ENCODE data around the gene LRTM1. TPM values are rescaled to one million over a fixed set of nuclear protein-coding genes. Genes with fewer than 3 reads are reported as not detected.

LRTM1 gene
- total and polyA plus RNA-seq, 10 donors: 1.6 to 14.1 (median 6.7) TPM

DNA sequence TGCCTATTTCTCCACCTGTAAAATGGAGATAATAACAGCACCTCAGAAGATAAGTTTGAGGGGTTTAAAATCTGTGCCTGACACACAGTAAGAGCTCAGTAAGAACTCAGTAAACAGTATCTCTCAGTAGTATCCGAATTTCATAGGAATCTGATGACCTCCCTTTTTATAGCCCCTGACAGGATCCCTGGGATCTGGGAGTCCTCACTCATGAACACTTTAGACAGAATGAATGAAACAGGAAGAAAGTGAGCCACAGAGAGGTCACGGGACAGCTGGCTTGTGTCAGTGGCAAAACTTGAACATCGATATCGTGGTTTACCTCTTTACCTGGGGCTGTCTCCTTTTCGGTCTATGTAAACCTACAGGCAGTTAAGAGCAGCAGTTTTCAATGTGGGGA, 51.2 kb downstream of the LRTM1 start:
- 75 to 88% (median 79%) methylated on average over 5 of the region's 5 CpGs for WGBS, 5 donors
- no peaks in the 10 kb centered on the region for H3K27me3 ChIP-seq (replicated peaks in 1 of 7)
- no peak overlapping the region for H3K27ac ChIP-seq
- no peak for DNase-seq
- no peak overlapping the region for H3K4me3 ChIP-seq
- no peaks in the 10 kb centered on the region for H3K36me3 ChIP-seq
- intact Hi-C loops (cut with DNase I; ENCODE audit: low total_unique reads): loop anchor here (10.0 kb wide), 1 partner anchor 308 kb away; no protein-coding TSS in a partner anchor
- H3K9me3 ChIP-seq: no peaks in the 10 kb centered on the region
- no peak for TF ChIP-seq POLR2AphosphoS5 (IDR thresholded peaks at IDR 0.05)
- TF ChIP-seq CTCF (IDR thresholded peaks at IDR 0.05 in 8 of 11, conservative IDR thresholded peaks at IDR 0.05 in 3 of 11): no peak
- H3K4me1 ChIP-seq: no peaks in the 10 kb centered on the region

DNA sequence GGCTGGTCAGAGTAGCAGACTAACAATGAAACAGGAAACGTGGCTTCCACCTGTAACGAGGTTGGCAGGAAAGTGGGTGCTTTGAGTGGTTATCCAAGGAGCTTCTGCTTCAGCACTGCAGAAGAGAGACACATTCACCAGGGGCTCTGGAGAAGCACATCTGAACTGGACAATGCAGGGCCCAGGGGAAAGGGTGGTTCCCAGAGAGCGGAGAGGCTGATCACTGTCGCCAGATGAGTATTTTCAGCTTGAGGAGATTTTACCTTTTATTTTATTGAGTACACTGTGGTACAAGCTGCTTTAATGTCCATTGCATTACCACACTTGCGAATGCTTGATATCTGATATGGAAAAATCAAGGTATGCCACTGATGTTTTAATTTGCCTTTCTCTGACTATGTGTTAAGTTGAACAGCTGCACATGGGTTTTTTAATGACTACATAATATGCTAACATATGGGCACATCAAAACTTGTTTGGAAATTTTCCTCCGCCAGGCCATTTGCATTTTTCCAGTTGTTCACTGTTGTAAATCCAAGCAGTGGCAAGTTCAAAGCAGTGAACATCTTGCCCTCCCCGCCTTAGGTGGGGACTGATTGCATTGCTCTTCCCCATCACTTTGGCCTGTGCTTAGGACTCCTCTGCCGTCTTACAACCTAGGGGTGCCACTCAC, 52.1 kb downstream of the LRTM1 start:
- 71 to 78% (median 75%) methylated on average over 8 of the region's 8 CpGs for WGBS, 5 donors
- H3K4me3 ChIP-seq: no peak overlapping the region
- no peaks in the 10 kb centered on the region for H3K4me1 ChIP-seq
- intact Hi-C loops (cut with DNase I; ENCODE audit: low total_unique reads): loop anchor here (10.0 kb wide), 1 partner anchor 309 kb away; no protein-coding TSS in a partner anchor
- no peak overlapping the region for H3K27ac ChIP-seq
- TF ChIP-seq POLR2A (IDR thresholded peaks at IDR 0.05) (no peak), CTCF (IDR thresholded peaks at IDR 0.05 in 8 of 11, conservative IDR thresholded peaks at IDR 0.05 in 3 of 11) (no peak), POLR2AphosphoS5 (IDR thresholded peaks at IDR 0.05) (no peak)
- no peaks in the 10 kb centered on the region for H3K27me3 ChIP-seq (replicated peaks in 1 of 7)
- DNase-seq: no peak
- H3K9me3 ChIP-seq: no peaks in the 10 kb centered on the region
- H3K36me3 ChIP-seq: no peaks in the 10 kb centered on the region

GRCh38 chr3:54874816-54875556, 52.9 kb downstream of the LRTM1 start:
- DNase-seq: no peak
- no peak overlapping the region for H3K27ac ChIP-seq
- 76 to 81% (median 77%) methylated on average over 7 of the region's 7 CpGs for WGBS, 5 donors
- no peaks in the 10 kb centered on the region for H3K9me3 ChIP-seq
- H3K36me3 ChIP-seq: no peaks in the 10 kb centered on the region
- no peak overlapping the region for H3K4me3 ChIP-seq
- no peaks in the 10 kb centered on the region for H3K27me3 ChIP-seq (replicated peaks in 1 of 7)
- TF ChIP-seq CTCF (IDR thresholded peaks at IDR 0.05 in 8 of 11, conservative IDR thresholded peaks at IDR 0.05 in 3 of 11) (no peak), POLR2A (IDR thresholded peaks at IDR 0.05) (no peak), POLR2AphosphoS5 (IDR thresholded peaks at IDR 0.05) (no peak)
- intact Hi-C loops (cut with DNase I; ENCODE audit: low total_unique reads): loop anchor here (10.0 kb wide), 1 partner anchor 310 kb away; no protein-coding TSS in a partner anchor
- no peaks in the 10 kb centered on the region for H3K4me1 ChIP-seq

Data from spleen (tissue), 11 donors.